ENCODE data around the gene CNTN4.

Gene CNTN4

DNA sequence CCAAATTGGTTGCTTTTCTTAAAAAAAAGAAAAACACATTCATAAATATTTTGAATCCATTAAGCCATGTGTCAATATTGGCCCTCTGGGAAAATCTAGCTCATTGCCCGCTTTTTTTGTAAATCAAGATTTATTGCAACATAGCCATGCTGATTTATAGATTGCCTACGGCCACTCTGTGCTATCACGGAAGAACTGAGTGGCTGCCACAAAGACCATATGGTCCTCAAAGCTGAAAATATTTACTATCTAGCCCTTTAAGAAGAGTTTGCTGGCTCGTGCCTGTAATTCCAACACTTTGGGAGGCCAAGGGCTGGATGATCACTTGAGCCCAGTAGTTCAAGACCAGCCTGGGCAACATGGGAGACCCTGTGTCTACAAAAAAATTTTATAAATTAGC lies 965.6 kb downstream of the CNTN4 start:
- H3K4me1 ChIP-seq (ENCODE audit: insufficient read depth, insufficient read length), result no peaks in the 10 kb centered on the region
- H3K9me3 ChIP-seq (ENCODE audit: insufficient read depth, low read length), result no peaks in the 10 kb centered on the region
- no peak overlapping the region for H3K9ac ChIP-seq (ENCODE audit: insufficient read length, low read depth)
- no peak for DNase-seq (ENCODE audit: low read depth, low spot score)
- TF ChIP-seq YY1 (IDR thresholded peaks at IDR 0.05; ENCODE audit: insufficient read depth, insufficient read length) (no peak), SUZ12 (IDR thresholded peaks at IDR 0.05; ENCODE audit: extremely low read depth, insufficient read depth, insufficient read length) (no peak), ZNF274 (IDR thresholded peaks at IDR 0.05; ENCODE audit: low read depth, low read length) (no peak)
- H3K4me3 ChIP-seq (ENCODE audit: insufficient read length, low read depth), result no peak overlapping the region
- no peaks in the 10 kb centered on the region for H3K27me3 ChIP-seq (ENCODE audit: insufficient read depth, insufficient read length)
- no peaks in the 10 kb centered on the region for H3K36me3 ChIP-seq (ENCODE audit: insufficient read depth, insufficient read length, low read length)

DNA sequence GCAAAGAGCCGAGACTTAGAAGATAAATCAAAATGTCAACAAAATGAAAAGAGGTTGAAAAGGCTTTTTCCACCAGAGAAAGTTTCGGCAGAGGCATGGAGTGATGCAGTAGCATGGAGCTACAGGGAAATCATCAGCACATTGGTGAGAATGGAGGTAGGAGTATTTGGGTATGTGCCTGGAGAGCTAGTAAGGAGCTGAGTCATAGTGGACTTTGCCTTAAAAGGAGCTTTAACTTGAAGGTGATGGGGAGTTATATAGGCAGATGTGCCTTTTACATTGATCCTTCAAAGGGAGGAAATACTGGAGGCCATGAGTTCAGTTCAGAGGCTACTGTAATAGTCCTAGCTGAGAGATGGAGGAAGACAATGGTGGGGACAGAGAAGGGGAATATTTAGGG lies 967.2 kb downstream of the CNTN4 start:
- H3K4me3 ChIP-seq (ENCODE audit: insufficient read length, low read depth), result no peak overlapping the region
- no peaks in the 10 kb centered on the region for H3K36me3 ChIP-seq (ENCODE audit: insufficient read depth, insufficient read length, low read length)
- no peak for TF ChIP-seq YY1 (IDR thresholded peaks at IDR 0.05; ENCODE audit: insufficient read depth, insufficient read length)
- no peak for TF ChIP-seq SUZ12 (IDR thresholded peaks at IDR 0.05; ENCODE audit: extremely low read depth, insufficient read depth, insufficient read length)
- TF ChIP-seq ZNF274 (IDR thresholded peaks at IDR 0.05; ENCODE audit: low read depth, low read length), result no peak
- no peaks in the 10 kb centered on the region for H3K27me3 ChIP-seq (ENCODE audit: insufficient read depth, insufficient read length)
- H3K9me3 ChIP-seq (ENCODE audit: insufficient read depth, low read length), result no peaks in the 10 kb centered on the region
- DNase-seq (ENCODE audit: low read depth, low spot score), result no peak
- H3K9ac ChIP-seq (ENCODE audit: insufficient read length, low read depth), result no peak overlapping the region
- no peaks in the 10 kb centered on the region for H3K4me1 ChIP-seq (ENCODE audit: insufficient read depth, insufficient read length)

- Histone ChIP-seq H3K4me3 (ENCODE audit: insufficient read length, low read depth) (no peak overlapping the region), H3K9me3 (ENCODE audit: insufficient read depth, low read length) (no peaks in the 10 kb centered on the region), H3K9ac (ENCODE audit: insufficient read length, low read depth) (no peak overlapping the region), H3K36me3 (ENCODE audit: insufficient read depth, insufficient read length, low read length) (no peaks in the 10 kb centered on the region), H3K4me1 (ENCODE audit: insufficient read depth, insufficient read length) (no peaks in the 10 kb centered on the region), H3K27me3 (ENCODE audit: insufficient read depth, insufficient read length) (no peaks in the 10 kb centered on the region)
- no peak for DNase-seq (ENCODE audit: low read depth, low spot score)
- TF ChIP-seq SUZ12 (IDR thresholded peaks at IDR 0.05; ENCODE audit: extremely low read depth, insufficient read depth, insufficient read length) (no peak), ZNF274 (IDR thresholded peaks at IDR 0.05; ENCODE audit: low read depth, low read length) (no peak)
These were observed 967.7 kb downstream of the CNTN4 start for GRCh38 chr3:3066378-3066777.

DNA sequence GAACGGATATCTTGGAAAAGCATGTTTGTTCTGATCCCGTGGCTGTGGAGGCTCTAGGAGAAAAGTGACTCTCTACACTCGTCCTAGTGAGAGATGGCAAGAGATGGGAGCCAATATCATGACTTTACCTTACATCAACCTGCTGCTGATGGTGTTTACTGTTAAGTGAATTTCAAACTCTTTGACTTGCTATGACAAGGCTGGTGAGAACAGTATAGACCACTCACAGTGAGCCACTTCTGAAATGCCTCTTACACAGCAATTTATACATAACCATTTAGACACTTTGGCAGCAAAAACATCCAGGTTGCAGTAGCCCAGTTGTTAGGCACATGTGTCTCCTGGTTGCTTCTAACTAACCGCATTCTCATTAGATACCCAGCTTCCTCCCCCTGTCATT lies 968.2 kb downstream of the CNTN4 start:
- DNase-seq (ENCODE audit: low read depth, low spot score), result no peak
- Histone ChIP-seq H3K4me3 (ENCODE audit: insufficient read length, low read depth) (no peak overlapping the region), H3K4me1 (ENCODE audit: insufficient read depth, insufficient read length) (no peaks in the 10 kb centered on the region), H3K9me3 (ENCODE audit: insufficient read depth, low read length) (no peaks in the 10 kb centered on the region), H3K9ac (ENCODE audit: insufficient read length, low read depth) (no peak overlapping the region), H3K27me3 (ENCODE audit: insufficient read depth, insufficient read length) (no peaks in the 10 kb centered on the region), H3K36me3 (ENCODE audit: insufficient read depth, insufficient read length, low read length) (no peaks in the 10 kb centered on the region)
- TF ChIP-seq YY1 (IDR thresholded peaks at IDR 0.05; ENCODE audit: insufficient read depth, insufficient read length) (no peak), ZNF274 (IDR thresholded peaks at IDR 0.05; ENCODE audit: low read depth, low read length) (no peak), SUZ12 (IDR thresholded peaks at IDR 0.05; ENCODE audit: extremely low read depth, insufficient read depth, insufficient read length) (no peak)

DNA sequence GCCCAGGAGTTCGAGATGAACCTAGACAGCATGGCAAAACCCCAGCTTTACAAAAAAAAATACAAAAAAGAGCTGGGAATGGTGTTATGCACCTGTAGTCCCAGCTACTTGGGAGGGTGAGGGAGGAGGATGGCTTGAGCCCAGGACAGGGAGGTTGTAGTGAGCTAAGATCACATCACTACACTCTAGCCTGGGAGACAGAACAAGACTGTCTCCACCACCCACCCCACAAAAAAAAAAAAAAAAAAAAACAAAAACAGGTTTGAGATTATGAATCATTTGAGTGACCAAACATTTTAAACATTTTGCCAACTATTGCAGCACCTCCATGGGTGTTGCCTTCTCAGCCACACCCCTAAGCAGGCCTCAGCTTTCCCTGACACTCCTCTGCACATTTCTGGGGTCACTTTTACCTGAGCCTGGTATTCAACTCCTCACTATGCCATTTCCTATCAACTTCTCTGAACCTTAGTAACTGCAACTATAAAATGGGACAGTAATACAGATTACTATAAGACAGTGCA lies 969.8 kb downstream of the CNTN4 start:
- H3K9ac ChIP-seq (ENCODE audit: insufficient read length, low read depth), result no peak overlapping the region
- no peak for DNase-seq (ENCODE audit: low read depth, low spot score)
- H3K4me1 ChIP-seq (ENCODE audit: insufficient read depth, insufficient read length), result no peaks in the 10 kb centered on the region
- no peaks in the 10 kb centered on the region for H3K36me3 ChIP-seq (ENCODE audit: insufficient read depth, insufficient read length, low read length)
- no peaks in the 10 kb centered on the region for H3K27me3 ChIP-seq (ENCODE audit: insufficient read depth, insufficient read length)
- H3K4me3 ChIP-seq (ENCODE audit: insufficient read length, low read depth), result no peak overlapping the region
- no peaks in the 10 kb centered on the region for H3K9me3 ChIP-seq (ENCODE audit: insufficient read depth, low read length)
- TF ChIP-seq ZNF274 (IDR thresholded peaks at IDR 0.05; ENCODE audit: low read depth, low read length) (no peak), YY1 (IDR thresholded peaks at IDR 0.05; ENCODE audit: insufficient read depth, insufficient read length) (no peak), SUZ12 (IDR thresholded peaks at IDR 0.05; ENCODE audit: extremely low read depth, insufficient read depth, insufficient read length) (no peak)

DNA sequence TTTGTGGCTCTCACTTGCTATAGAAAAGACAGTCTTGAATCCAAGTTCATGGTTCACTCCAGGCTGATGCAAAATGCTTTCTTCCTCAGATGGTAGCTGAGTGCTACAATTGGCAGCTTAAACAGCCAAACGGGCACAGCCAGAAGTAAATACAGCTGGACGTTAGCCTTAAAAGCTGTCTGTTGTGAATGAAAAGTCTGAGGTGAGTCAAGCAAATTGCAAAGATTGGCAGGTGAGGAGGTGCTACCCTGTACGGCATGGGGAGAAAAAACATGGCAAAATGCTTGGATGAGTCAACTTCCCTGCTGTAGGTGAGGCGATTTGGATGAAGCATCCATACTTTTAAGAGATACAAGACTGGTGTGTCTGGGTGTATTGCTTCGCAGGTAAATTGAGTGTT lies 971.1 kb downstream of the CNTN4 start:
- no peak for DNase-seq (ENCODE audit: low read depth, low spot score)
- no peaks in the 10 kb centered on the region for H3K36me3 ChIP-seq (ENCODE audit: insufficient read depth, insufficient read length, low read length)
- no peaks in the 10 kb centered on the region for H3K27me3 ChIP-seq (ENCODE audit: insufficient read depth, insufficient read length)
- H3K9ac ChIP-seq (ENCODE audit: insufficient read length, low read depth), result no peak overlapping the region
- H3K4me3 ChIP-seq (ENCODE audit: insufficient read length, low read depth), result no peak overlapping the region
- no peak for TF ChIP-seq YY1 (IDR thresholded peaks at IDR 0.05; ENCODE audit: insufficient read depth, insufficient read length)
- no peaks in the 10 kb centered on the region for H3K9me3 ChIP-seq (ENCODE audit: insufficient read depth, low read length)
- H3K4me1 ChIP-seq (ENCODE audit: insufficient read depth, insufficient read length), result no peaks in the 10 kb centered on the region

DNA sequence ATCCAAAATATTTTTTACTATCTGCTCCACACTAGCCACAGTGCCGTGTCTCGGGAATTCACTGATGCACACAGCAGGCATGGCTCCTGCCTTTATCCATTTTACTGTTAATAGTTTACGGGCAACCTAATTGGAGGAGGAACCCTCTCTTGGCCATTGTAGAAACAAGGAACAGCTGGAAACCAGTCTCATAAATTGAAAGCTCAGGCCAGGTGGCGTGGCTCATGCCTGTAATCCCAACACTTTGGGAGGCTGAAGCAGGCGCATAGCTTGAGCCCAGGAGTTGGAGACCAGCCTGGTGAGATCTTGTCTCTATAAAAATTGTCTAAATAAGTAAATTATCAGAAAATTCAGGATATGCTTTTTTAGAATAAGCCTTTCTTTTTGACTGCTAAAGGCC lies 972.5 kb downstream of the CNTN4 start:
- DNase-seq (ENCODE audit: low read depth, low spot score), result no peak
- Histone ChIP-seq H3K9ac (ENCODE audit: insufficient read length, low read depth) (no peak overlapping the region), H3K36me3 (ENCODE audit: insufficient read depth, insufficient read length, low read length) (no peaks in the 10 kb centered on the region), H3K9me3 (ENCODE audit: insufficient read depth, low read length) (no peaks in the 10 kb centered on the region), H3K4me3 (ENCODE audit: insufficient read length, low read depth) (no peak overlapping the region), H3K4me1 (ENCODE audit: insufficient read depth, insufficient read length) (no peaks in the 10 kb centered on the region), H3K27me3 (ENCODE audit: insufficient read depth, insufficient read length) (no peaks in the 10 kb centered on the region)
- TF ChIP-seq ZNF274 (IDR thresholded peaks at IDR 0.05; ENCODE audit: low read depth, low read length) (no peak), YY1 (IDR thresholded peaks at IDR 0.05; ENCODE audit: insufficient read depth, insufficient read length) (no peak), SUZ12 (IDR thresholded peaks at IDR 0.05; ENCODE audit: extremely low read depth, insufficient read depth, insufficient read length) (no peak)
